Activated effector memory CD4-positive, alpha-beta T cell treated with anti-CD3 and anti-CD28 coated beads, Interleukin-2, amount 50 U/mL, for 16 hours (primary cell): Measurements from ENCODE around the gene DPEP1.
A peak's percentile ranks its signal among the peaks of the same experiment; 100 is the strongest.
"Not testable (repeated sequence)": the region's sequence is repeated elsewhere in the genome, so short reads cannot be mapped to it uniquely, and the experiment has no call there.

Experiments
- DNase-seq: peaks from one replicate; pipeline ENCODE4 v3.0.0-alpha.2; 2020

Gene DPEP1

GRCh38 chr16:89613231-89613953 is at the start of gene DPEP1:
TSS of gene DPEP1 (plus strand) at chr16:89613642. CDS start at chr16:89630411, 16,769 bp downstream.
- no peak for DNase-seq

- DNase-seq = no peak
These were observed 48.8 kb upstream of the DPEP1 start for GRCh38 chr16:89564476-89565255.

- no peak for DNase-seq
These were observed 48.3 kb upstream of the DPEP1 start for GRCh38 chr16:89565256-89565505.

- DNase-seq = peak; percentile 81
These were observed 47.7 kb upstream of the DPEP1 start for GRCh38 chr16:89565506-89566372.

GRCh38 chr16:89567656-89568594 is 45.5 kb upstream of the DPEP1 start:
- no peak for DNase-seq

- no peak for DNase-seq
These were observed 43.7 kb upstream of the DPEP1 start for GRCh38 chr16:89569506-89570341.

GRCh38 chr16:89570342-89570923 is 43.0 kb upstream of the DPEP1 start:
- no peak for DNase-seq

- not testable (repeated sequence) for DNase-seq
These were observed 42.4 kb upstream of the DPEP1 start for GRCh38 chr16:89570983-89571598.

GRCh38 chr16:89571636-89572035 is 41.8 kb upstream of the DPEP1 start:
- no peak for DNase-seq

- DNase-seq = no peak
These were observed 41.4 kb upstream of the DPEP1 start for GRCh38 chr16:89572073-89572484.

- no peak for DNase-seq
These were observed 40.8 kb upstream of the DPEP1 start for GRCh38 chr16:89572485-89573205.

- DNase-seq = no peak
These were observed 39.4 kb upstream of the DPEP1 start for GRCh38 chr16:89573826-89574680.

- DNase-seq = peak; percentile 85
These were observed 38.7 kb upstream of the DPEP1 start for GRCh38 chr16:89574681-89575246.

- no peak for DNase-seq
These were observed 37.9 kb upstream of the DPEP1 start, which contains the start of gene CPNE7 for GRCh38 chr16:89575247-89576152. TSS of gene CPNE7 (plus strand) at chr16:89575758. CDS start at chr16:89575898, 140 bp downstream.

GRCh38 chr16:89576153-89577054 is 37.0 kb upstream of the DPEP1 start:
- DNase-seq = no peak
